Esophagus (tissue), 2 donors: ENCODE measurements around the gene BMPR1A. TPM values are rescaled to one million over a fixed set of nuclear protein-coding genes. Genes with fewer than 3 reads are reported as not detected.
"Not testable (repeated sequence)": the region's sequence is repeated elsewhere in the genome, so short reads cannot be mapped to it uniquely, and the experiment has no call there.

Experiments
- H3K27ac ChIP-seq, 2 donors: one replicate each; pipeline ENCODE4 v1.5.1; 2013; ENCODE audit warnings: low read depth in 2 of 2, mild to moderate bottlenecking in 2 of 2, inconsistent platforms in 1 of 2, low read length in 1 of 2, moderate library complexity in 1 of 2
- H3K27me3 ChIP-seq, 2 donors: one replicate each; pipeline ENCODE4 v1.6.1; 2013; ENCODE audit warnings: low read length in 2 of 2, control low read depth in 1 of 2, mild to moderate bottlenecking in 1 of 2; ENCODE audit not compliant: insufficient read depth in 2 of 2, control insufficient read depth in 1 of 2
- H3K36me3 ChIP-seq, 2 donors: one replicate each; pipeline ENCODE4 v1.6.1; 2013; ENCODE audit warnings: low read length in 1 of 2; ENCODE audit not compliant: control insufficient read depth in 2 of 2, insufficient read depth in 2 of 2
- H3K4me1 ChIP-seq, 2 donors: one replicate each; pipeline ENCODE4 v1.6.1; 2013; ENCODE audit warnings: low read length in 1 of 2; ENCODE audit not compliant: control insufficient read depth in 2 of 2, insufficient read depth in 2 of 2
- H3K4me3 ChIP-seq, 2 donors: one replicate each; pipeline ENCODE4 v1.5.1; 2013; ENCODE audit warnings: low read length in 2 of 2, mild to moderate bottlenecking in 2 of 2, low read depth in 1 of 2, moderate library complexity in 1 of 2
- H3K9me3 ChIP-seq, 2 donors: one replicate each; pipeline ENCODE4 v1.6.1; 2013; ENCODE audit warnings: mild to moderate bottlenecking in 2 of 2, low read depth in 1 of 2, low read length in 1 of 2, moderate library complexity in 1 of 2; ENCODE audit not compliant: control insufficient read depth in 2 of 2, insufficient read depth in 1 of 2
- WGBS, 2 donors: extraction: QIAGEN DNeasy Blood & Tissue Kit; methylation state at CpG; one replicate each; pipeline ENCODE4 v1.1.7; 2013; 5-methylcytosine and 5-hydroxymethylcytosine counted together
- polyA plus RNA-seq, 2 donors: library from polyadenylated mRNA; stranded (reverse); fragments of 200-250 nt; gene quantifications; one replicate each; pipeline ENCODE4 v1.2.3, GENCODE V29; 2013
- donor health status: healthy with polysubstance abuse.
- donor health status: Bipolar disorder and iron deficiency.

The BMPR1A gene
- polyA plus RNA-seq, 2 donors = 2.5 to 6.8 TPM

DNA sequence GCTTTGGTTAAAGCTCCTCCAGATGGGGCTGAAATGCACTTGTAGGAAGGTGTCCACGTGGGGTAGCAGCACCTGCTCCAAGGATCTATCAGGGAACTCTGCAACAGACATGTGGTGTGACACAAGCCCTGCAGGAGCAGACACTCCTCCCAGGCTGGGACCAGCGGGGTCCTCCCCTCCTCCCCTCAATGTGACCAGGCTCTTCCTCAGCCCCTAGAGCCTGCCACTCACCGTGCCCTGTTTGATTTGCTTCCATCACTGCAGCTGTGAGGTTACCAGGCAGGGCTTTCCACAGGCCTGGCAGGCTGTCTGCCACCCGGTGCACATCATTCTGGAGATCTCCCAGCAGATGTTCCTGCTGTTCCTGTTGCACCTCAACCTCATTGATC is 187.6 kb downstream of the BMPR1A start:
- WGBS, 2 donors = 81 to 87% methylated on average over 4 of the region's 4 CpGs

DNA sequence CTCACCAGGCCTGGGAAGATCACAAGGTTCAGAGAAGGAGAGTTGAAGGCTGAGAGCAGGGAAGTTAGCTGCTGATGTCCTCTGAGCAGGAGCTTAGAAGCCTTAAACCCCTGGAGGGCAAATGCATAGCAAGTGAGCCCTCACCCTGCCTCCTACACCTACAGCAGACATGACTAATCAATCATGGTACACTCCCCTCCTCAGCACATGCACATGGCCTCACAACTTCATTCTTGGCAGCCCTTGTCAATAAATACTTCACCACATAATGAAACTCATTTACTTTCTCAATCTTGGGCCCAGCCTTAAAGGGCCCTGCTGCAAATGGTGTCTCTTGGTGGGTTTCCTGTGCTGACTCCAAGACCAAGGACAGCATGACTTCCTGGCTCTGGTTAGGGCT is 188.1 kb downstream of the BMPR1A start:
- H3K27ac ChIP-seq = no peak overlapping the region
- no peaks in the 10 kb centered on the region for H3K27me3 ChIP-seq
- H3K36me3 ChIP-seq = no peaks in the 10 kb centered on the region
- H3K4me3 ChIP-seq = no peak overlapping the region
- H3K9me3 ChIP-seq = no peaks in the 10 kb centered on the region
- H3K4me1 ChIP-seq = peaks cover 1 to 14% of the 10 kb centered on the region in 2 donors

More for the DNA sequence above, 187.6 kb downstream of the BMPR1A start:
- no peaks in the 10 kb centered on the region for H3K27me3 ChIP-seq
- H3K9me3 ChIP-seq = no peaks in the 10 kb centered on the region
- no peaks in the 10 kb centered on the region for H3K36me3 ChIP-seq
- H3K27ac ChIP-seq = no peak overlapping the region
- peaks cover 2 to 14% of the 10 kb centered on the region in 2 donors for H3K4me1 ChIP-seq
- no peak overlapping the region for H3K4me3 ChIP-seq

DNA sequence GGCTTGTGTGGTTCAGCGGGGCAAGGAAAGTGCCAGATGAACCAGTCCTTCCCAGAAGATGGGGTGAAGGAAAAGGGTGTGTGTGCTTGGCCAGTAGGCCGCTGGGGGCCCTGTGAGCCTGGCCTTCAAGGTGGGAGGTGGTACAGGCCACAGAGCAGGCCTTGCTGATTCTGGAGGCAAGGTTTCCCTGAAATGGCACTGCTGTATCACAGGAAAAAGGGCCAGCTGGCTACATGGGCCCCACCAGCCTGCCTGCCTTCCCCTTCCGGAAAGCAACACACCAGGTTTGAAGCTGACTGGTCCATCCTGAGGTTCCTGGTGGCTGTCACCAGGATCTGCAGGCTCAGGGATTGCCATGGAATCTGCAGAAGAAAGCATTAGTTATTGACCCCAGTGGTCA is 188.5 kb downstream of the BMPR1A start:
- WGBS, 2 donors = 88 to 97% methylated on average over 3 of the region's 3 CpGs
- Histone ChIP-seq H3K27me3 (no peaks in the 10 kb centered on the region), H3K36me3 (no peaks in the 10 kb centered on the region), H3K9me3 (no peaks in the 10 kb centered on the region), H3K4me1 (peaks cover 0 to 11% of the 10 kb centered on the region in 2 donors), H3K27ac (peak overlapping the region in 1 of 2 donors; percentile 7), H3K4me3 (no peak overlapping the region)

DNA sequence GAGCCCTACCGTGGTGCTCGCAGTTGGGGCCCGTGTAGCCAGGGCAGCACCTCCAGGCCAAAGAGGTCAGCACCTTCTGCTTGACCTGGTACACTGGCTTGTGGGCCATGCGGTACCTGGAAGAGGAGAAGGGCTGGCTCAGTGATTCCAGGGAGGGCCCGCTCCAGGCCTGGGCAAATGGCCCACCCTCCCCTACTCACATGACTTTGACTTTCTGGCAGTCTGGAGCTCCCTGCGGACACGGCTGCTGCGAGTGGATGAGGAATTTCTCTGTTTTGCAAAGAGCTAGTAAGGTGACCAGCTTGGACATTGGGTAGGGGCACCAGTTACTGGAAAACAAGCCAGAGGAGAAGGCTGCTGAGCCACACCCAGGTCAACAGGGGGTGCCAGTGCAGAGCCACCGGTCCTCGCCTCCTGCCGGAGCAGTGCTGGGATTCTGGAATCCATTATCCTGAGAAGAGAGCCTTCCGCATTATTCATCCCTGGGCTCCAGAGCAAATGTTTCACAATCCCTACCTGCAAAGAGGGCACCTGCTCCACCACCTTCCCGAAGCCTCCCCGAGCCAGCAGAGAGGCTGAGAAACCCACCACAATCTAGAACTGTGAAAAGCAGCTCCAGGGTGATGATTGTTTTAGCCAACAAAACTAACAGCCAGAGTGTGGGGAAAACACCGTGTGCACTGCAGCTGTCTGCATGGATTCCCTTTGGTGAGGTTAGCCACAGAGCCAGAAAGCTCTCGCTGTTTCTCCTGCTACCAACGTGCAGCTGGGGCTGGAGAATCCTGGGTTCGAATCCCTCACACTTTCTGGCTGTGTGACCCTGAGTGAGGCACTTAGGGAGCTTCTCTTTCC is 189.2 kb downstream of the BMPR1A start:
- Histone ChIP-seq H3K4me3 (no peak overlapping the region), H3K4me1 (peaks cover 0 to 11% of the 10 kb centered on the region in 2 donors), H3K27ac (no peak overlapping the region), H3K9me3 (no peaks in the 10 kb centered on the region), H3K27me3 (no peaks in the 10 kb centered on the region), H3K36me3 (no peaks in the 10 kb centered on the region)
- 69 to 73% methylated on average over 18 of the region's 18 CpGs for WGBS, 2 donors

DNA sequence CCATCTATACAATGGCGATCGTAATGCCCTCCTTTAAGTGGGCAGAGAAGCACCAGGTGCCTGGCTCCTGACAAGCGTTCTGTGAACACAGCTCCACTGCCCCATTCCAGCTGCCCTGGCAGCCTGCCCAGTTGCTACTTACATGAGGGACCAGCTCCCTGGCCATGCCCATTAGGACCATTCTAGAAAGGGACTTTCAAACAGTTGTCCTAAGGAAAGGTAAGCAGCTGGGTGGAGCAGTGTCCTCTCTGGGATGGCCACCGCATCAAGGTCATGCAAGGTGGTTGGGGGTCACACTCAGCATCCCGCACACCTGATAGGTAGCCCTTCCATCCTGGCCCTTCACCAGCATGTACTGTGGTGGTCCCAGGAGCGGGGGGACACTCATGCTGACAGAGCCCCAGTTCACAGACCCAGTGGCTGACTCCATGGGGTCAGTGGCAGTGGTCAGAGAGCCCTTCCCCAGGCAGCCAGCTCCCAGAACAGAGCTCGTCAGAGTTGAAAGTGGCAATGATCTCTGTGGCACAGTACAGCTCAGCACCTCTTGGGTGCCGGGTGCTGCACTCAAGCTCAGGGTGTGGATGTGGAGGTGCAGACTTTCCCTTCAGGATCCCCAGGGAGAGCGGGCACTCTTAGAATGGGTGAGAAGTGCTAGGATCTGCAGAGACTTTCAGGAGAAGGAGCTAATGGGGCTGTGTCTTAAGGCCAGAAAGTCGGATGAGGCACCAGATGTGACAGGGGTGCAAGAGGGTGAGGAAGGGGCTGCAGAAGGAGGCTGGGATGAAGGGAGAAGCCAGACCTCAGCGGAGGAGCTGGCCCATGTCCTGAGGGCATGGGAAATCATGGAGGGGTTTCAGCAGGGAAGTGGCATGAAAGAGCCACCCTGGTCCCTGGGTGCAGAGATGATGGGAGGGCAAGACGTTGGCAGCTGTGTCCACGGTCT is 190.1 kb downstream of the BMPR1A start:
- Histone ChIP-seq H3K4me1 (peaks cover 0 to 11% of the 10 kb centered on the region in 2 donors), H3K27ac (no peak overlapping the region), H3K9me3 (no peaks in the 10 kb centered on the region), H3K36me3 (no peaks in the 10 kb centered on the region), H3K27me3 (no peaks in the 10 kb centered on the region), H3K4me3 (no peak overlapping the region)
- 79 to 84% methylated on average over 13 of the region's 13 CpGs for WGBS, 2 donors

DNA sequence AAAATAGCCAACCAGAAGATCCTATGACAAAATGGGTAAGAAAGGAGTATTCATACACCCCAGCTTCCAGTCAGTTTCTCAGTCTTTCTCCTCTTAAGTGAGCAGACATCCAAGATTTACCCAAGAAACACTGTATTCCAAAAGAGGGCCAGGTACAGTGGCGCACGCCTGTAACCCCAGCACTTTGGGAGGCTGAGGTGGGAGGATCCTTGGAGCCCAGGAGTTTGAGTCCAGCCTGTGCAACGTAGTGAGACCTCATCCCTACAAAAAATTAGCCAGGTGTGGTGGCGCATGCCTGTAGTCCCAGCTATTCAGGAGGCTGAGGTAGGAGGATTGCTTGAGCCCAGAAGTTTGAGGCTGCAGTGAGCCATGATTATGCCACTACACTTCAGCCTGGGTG is 191.4 kb downstream of the BMPR1A start:
- not testable (repeated sequence) for H3K27me3 ChIP-seq, H3K36me3 ChIP-seq, H3K9me3 ChIP-seq, H3K4me3 ChIP-seq, H3K27ac ChIP-seq, H3K4me1 ChIP-seq
- 92 to 94% methylated on average over 4 of the region's 4 CpGs for WGBS, 2 donors

DNA sequence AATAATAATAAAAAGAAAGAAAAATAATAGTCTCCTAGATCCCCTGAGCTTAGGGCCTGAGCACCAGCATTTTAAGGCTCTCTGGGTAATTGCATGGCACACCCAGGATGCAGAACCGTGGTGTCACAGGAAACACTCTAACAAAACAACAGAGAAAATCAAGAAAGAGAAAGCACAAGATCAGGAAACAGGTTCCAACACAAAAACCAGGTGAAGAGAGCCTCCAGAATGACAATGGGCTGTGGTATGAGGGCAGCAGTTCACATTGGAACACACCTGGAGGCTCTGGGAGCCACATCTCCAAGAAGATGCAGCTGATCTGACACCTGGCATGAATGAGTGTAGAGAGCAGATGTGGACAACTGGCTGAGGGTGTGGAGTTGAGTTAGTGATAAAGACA is 193.9 kb downstream of the BMPR1A start:
- no peak overlapping the region for H3K27ac ChIP-seq
- 49 to 63% methylated on average over 1 of the region's 1 CpG for WGBS, 2 donors
- no peaks in the 10 kb centered on the region for H3K36me3 ChIP-seq
- no peaks in the 10 kb centered on the region for H3K27me3 ChIP-seq
- peaks cover 0 to 8% of the 10 kb centered on the region in 2 donors for H3K4me1 ChIP-seq
- H3K4me3 ChIP-seq = no peak overlapping the region
- peaks cover 0 to 3% of the 10 kb centered on the region in 2 donors for H3K9me3 ChIP-seq

DNA sequence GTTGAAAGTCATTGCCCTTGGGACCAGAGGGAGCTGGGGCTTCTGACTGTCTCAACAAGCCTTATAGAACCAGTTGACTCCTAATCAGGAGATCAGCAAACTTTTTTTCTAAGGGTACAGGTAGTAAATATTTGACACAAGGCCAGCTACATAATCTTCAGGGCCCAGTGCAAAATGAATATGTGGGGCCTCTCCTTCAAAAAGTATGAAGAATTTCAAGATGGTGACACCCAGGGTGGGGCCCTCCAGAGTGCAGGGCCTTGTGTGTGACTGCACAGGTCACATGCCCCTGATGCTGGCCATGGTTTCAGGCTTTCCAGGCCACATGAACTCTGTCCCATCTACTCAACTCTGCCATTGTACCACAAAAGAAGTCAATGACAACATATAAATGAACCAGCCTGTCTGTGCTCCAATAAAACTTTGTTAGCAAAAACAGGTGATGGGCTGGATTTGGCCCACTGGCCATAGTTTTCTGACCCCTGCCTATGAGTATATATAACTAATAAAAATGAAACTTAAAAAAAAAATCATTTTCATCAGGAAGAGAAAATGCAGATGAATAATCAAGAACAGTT is 194.9 kb downstream of the BMPR1A start:
- Histone ChIP-seq H3K9me3 (peaks cover 0 to 3% of the 10 kb centered on the region in 2 donors), H3K4me3 (no peak overlapping the region), H3K27ac (peak overlapping the region; percentile 36 to 47), H3K4me1 (peaks cover 0 to 8% of the 10 kb centered on the region in 2 donors), H3K27me3 (no peaks in the 10 kb centered on the region), H3K36me3 (no peaks in the 10 kb centered on the region)

DNA sequence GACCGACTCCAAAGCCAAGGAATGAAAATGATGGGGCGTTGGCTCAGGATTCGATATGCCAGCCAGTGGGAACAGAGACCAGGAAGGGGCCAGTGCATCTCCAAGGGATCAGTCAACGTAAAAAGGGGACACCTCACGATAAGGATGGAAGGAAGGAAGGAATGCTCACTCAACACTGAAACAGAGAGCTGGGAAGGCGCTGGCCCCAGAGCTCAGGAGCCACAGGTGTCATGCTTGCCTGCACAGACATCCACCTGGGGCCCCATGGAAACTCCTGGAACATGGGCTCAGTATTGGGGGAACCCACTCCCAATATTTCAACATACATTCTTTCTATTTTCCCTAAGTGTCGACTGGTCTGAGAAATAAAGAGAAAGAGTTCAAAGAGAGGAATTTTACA is 195.7 kb downstream of the BMPR1A start:
- Histone ChIP-seq H3K36me3 (no peaks in the 10 kb centered on the region), H3K27ac (peak overlapping the region; percentile 43 to 47), H3K9me3 (peaks cover 0 to 3% of the 10 kb centered on the region in 2 donors), H3K27me3 (no peaks in the 10 kb centered on the region), H3K4me3 (no peak overlapping the region), H3K4me1 (peaks cover 0 to 8% of the 10 kb centered on the region in 2 donors)
- 85 to 91% methylated on average over 7 of the region's 7 CpGs for WGBS, 2 donors
